Transverse colon (tissue), 3 donors: ENCODE results near the gene NFKB2.

Experiments
- EP300 ChIP-seq: sonication (generic); formaldehyde crosslinking; IDR thresholded peaks from one replicate; pipeline ENCODE4 v1.6.1; 2017; ENCODE audit warnings: antibody characterized with exemption, low read depth
- POLR2A ChIP-seq: fragments of 450-650 bp; IDR thresholded peaks from one replicate; pipeline ENCODE4 v1.6.1; 2016; ENCODE audit warnings: antibody characterized with exemption, mild to moderate bottlenecking, moderate library complexity
- TF ChIP-seq, protein P1 (sequence below), 5 experiments: fragments of 200-600 bp in 3 of 5; fragments of 450-650 bp in 2 of 5; sonication (generic) in 3 of 5; IDR thresholded peaks; 1 replicate in 2 of 5; 2 replicates in 3 of 5; pipeline ENCODE4 v1.5.1; 2016 to 2017; ENCODE audit warnings: antibody characterized with exemption in 5 of 5, inconsistent platforms in 3 of 5, mild to moderate bottlenecking in 2 of 5, moderate library complexity in 1 of 5

GRCh38 chr10:102420181-102420713 is 24.7 kb downstream of the NFKB2 start:
- TF ChIP-seq, protein P1, sequence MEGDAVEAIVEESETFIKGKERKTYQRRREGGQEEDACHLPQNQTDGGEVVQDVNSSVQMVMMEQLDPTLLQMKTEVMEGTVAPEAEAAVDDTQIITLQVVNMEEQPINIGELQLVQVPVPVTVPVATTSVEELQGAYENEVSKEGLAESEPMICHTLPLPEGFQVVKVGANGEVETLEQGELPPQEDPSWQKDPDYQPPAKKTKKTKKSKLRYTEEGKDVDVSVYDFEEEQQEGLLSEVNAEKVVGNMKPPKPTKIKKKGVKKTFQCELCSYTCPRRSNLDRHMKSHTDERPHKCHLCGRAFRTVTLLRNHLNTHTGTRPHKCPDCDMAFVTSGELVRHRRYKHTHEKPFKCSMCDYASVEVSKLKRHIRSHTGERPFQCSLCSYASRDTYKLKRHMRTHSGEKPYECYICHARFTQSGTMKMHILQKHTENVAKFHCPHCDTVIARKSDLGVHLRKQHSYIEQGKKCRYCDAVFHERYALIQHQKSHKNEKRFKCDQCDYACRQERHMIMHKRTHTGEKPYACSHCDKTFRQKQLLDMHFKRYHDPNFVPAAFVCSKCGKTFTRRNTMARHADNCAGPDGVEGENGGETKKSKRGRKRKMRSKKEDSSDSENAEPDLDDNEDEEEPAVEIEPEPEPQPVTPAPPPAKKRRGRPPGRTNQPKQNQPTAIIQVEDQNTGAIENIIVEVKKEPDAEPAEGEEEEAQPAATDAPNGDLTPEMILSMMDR (IDR thresholded peaks at IDR 0.05): no peak
- no peak for TF ChIP-seq POLR2A
- TF ChIP-seq EP300: no peak
